ENCODE results near the gene DNAAF5.

DNA sequence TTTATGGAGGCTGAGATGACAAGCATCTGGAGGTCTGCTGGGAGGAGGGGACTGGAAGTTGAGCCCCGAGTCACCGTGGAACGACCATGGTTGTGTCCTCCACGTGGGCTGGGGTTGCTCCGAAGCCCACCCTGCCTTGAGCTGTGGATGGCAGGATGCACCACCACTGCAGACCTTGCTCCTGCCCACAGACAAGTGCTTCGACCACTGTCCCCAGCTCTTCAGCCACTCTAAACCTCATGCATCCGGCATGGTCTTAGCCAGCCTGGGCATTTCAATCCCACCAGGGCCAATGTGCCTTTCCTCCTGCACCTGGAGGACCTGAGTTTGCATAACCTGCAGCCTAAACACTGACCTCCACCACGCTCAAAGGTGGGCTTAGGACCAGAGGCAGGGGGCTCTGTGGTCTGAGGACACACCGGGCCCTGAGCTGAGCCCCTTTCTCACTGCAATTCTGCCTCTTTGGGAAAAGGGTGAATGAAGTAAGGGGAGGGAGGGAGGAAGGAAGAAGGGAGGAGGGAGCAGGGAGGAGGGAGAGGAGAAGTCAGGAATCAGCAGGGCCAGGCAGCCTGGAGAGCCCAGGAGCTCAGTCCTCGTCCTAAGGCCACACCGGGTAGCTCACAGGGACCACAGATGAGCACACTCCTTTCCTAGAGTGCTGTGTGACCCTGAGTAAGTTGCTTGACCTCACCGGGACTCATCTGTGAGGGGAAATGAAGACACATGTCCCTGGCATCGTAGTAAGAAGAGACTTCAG is 44.8 kb upstream of the DNAAF5 start:
- TF ChIP-seq, protein P1, sequence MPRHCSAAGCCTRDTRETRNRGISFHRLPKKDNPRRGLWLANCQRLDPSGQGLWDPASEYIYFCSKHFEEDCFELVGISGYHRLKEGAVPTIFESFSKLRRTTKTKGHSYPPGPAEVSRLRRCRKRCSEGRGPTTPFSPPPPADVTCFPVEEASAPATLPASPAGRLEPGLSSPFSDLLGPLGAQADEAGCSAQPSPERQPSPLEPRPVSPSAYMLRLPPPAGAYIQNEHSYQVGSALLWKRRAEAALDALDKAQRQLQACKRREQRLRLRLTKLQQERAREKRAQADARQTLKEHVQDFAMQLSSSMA (CRISPR knock-in tag; IDR thresholded peaks at IDR 0.05) = no peak
- TF ChIP-seq ZZZ3 (CRISPR knock-in tag; IDR thresholded peaks at IDR 0.05; ENCODE audit: borderline replicate concordance) = no peak
- no peak for TF ChIP-seq SETDB1 (CRISPR knock-in tag; IDR thresholded peaks at IDR 0.05; ENCODE audit: borderline replicate concordance)
- TF ChIP-seq, protein P2, sequence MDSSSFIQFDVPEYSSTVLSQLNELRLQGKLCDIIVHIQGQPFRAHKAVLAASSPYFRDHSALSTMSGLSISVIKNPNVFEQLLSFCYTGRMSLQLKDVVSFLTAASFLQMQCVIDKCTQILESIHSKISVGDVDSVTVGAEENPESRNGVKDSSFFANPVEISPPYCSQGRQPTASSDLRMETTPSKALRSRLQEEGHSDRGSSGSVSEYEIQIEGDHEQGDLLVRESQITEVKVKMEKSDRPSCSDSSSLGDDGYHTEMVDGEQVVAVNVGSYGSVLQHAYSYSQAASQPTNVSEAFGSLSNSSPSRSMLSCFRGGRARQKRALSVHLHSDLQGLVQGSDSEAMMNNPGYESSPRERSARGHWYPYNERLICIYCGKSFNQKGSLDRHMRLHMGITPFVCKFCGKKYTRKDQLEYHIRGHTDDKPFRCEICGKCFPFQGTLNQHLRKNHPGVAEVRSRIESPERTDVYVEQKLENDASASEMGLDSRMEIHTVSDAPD (CRISPR knock-in tag; IDR thresholded peaks at IDR 0.05) = no peak
- TF ChIP-seq CBFB (CRISPR knock-in tag; IDR thresholded peaks at IDR 0.05) = no peak
- no peak for TF ChIP-seq POLR2AphosphoS5 (IDR thresholded peaks at IDR 0.05; ENCODE audit: low read depth, low read length)
- TF ChIP-seq, protein P3, sequence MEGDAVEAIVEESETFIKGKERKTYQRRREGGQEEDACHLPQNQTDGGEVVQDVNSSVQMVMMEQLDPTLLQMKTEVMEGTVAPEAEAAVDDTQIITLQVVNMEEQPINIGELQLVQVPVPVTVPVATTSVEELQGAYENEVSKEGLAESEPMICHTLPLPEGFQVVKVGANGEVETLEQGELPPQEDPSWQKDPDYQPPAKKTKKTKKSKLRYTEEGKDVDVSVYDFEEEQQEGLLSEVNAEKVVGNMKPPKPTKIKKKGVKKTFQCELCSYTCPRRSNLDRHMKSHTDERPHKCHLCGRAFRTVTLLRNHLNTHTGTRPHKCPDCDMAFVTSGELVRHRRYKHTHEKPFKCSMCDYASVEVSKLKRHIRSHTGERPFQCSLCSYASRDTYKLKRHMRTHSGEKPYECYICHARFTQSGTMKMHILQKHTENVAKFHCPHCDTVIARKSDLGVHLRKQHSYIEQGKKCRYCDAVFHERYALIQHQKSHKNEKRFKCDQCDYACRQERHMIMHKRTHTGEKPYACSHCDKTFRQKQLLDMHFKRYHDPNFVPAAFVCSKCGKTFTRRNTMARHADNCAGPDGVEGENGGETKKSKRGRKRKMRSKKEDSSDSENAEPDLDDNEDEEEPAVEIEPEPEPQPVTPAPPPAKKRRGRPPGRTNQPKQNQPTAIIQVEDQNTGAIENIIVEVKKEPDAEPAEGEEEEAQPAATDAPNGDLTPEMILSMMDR (CRISPR knock-in tag; IDR thresholded peaks at IDR 0.05) = no peak

All from HepG2 (cell line).